NCI-H2107 treated with DMSO at 0.1 percent for 48 hours (cell line): ENCODE results near the gene PODNL1.
"Not testable (repeated sequence)": the region's sequence is repeated elsewhere in the genome, so short reads cannot be mapped to it uniquely, and the experiment has no call there.

Source experiments
- DNase-seq: peaks from one replicate; lab custom pipeline; 2025; ENCODE audit not compliant: unreplicated experiment; lab: John Stamatoyannopoulos, UW

The PODNL1 gene

DNA sequence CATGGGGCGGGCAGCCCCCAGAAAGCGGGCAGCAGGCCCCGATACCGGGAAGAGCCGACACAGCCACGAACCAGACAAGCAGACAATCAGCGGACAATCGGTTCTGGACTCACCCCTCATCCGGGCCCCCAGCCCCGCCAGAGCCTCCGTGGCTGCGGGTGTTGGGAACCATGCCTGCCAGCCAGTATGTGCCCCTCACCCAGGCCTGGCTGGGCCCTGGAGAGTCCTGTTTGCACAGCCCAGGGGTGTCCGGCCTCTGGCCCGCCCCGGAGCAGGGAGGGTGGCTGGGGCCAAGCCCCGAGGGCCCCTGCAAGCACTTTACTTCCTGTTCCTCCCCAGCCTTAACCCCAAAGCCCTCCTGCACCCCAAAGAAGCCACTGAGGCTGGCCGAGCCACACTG lies 7.8 kb downstream of the PODNL1 start:
- no peak for DNase-seq

DNA sequence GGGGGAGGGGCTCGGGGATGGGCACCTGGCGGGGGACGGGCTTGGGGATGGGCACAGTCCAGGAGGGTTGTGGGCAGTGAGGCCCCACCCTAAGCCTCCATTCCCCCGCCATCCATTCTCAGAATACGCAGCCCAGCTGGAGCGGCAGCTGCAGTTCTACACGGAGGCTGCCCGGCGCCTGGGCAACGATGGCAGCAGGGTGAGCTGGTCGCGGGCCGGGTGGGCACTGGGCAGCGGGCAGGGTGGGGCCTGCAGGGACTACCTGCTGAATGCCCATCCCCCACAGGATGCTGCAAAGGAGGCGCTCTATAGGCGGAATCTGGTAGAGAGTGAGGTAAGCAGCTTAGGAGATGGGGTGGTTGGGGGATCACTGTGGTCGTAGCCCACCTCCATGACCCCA lies 8.3 kb downstream of the PODNL1 start:
- DNase-seq, result no peak

DNA sequence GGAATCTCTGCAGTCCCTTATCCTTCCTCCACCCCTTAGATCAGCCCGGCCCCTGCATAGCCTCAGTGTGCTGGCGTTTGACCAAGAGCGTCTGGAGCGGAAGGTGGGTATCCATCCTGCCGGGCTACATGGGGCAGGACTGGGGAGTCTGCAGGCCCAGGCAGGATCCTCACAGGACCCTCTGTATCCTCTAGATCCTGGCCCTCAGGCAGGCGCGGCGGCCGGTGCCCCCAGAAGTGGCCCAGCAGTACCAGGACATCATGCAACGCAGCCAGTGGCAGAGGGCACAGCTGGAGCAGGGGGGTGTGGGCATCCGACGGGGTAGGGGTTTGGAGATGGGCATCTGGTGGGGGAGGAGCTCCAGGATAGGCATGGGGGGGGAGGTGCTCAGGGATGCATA lies 8.9 kb downstream of the PODNL1 start:
- DNase-seq, result no peak

DNA sequence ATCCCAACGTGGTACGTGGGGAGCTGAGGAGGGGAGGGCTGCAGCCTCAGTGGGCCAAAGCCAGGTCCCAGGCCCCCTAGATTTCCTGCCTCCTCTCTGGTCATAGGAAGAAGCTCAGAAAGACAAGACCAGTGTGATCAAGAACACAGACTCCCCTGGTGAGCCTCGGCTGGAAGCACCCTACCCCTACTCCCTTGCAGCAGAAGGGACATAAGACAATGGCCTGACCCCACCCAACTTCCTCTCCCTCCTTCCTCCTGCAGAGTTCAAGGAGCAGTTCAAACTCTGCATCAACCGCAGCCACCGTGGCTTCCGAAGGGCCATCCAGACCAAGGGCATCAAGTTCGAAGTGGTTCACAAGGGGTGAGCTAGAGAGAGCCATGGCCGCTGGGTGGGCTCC lies 11.5 kb downstream of the PODNL1 start:
- no peak for DNase-seq

DNA sequence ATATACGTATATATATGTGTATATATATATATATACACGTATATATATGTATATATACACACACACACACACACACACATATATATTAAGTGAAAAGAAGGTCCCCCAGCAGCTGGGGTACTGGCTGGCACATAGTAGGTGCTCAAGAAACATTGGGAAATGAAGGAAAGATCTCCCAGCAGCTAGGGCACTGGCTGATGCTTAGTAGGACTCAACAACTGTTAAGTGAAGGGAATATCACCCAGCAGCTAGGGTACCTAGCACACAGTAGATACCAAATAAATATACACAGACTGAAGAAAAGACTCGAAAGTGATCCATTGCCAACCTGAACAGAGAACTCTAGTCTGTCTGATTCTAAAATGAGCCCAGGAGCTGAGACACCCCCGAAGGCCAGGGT lies 12.2 kb downstream of the PODNL1 start:
- no peak for DNase-seq

DNA sequence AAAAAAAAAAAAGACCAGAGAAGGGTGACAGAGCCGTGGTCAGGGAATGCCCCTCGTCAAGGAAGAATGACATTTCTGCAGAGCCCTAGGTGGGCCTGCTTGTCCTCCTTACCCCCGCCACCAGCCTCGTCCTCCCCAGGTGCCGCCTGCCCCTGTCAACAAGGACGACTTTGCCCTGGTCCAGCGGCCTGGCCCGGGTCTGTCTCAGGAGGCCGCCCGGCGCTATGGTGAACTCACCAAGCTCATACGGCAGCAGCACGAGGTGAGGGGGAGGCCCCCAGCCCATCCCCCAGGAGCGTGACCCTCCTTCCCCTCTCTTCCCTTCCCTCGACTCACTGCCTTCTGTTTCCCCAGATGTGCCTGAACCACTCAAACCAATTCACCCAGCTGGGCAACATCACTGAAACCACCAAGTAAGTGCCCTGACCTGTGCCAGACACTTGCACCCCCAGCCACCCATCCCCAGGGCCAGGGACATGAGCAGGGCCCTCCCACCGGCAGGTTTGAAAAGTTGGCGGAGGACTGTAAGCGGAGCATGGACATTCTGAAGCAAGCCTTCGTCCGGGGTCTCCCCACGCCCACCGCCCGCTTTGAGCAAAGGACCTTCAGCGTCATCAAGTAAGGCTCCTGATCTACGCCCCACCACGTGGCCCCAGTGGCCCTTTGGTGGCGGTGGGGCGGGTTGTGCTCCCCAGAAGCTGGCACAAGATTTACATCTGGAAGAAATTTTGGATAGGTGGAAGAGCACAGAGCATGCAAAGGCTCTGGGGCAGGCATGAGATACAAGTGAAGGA lies 14.8 kb downstream of the PODNL1 start:
- no peak for DNase-seq

DNA sequence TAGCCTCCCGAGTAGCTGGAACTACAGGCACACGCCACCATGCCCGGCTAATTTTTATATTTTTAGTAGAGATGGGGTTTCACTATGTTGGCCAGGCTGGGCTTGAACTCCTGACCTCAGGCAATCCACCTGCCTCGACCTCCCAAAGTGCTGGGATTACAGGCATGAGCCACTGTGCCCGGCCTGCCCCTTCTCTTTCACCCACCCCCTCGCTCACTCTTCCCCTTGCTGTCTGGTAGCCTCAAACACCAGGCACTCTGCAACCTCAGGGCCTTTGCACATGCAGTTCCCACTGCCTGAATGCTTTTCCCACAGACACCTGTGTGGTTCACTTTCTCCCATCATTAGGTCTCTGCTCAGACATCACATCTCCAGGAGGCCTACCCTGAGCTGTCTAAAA lies 16.1 kb downstream of the PODNL1 start:
- DNase-seq, result not testable (repeated sequence)

DNA sequence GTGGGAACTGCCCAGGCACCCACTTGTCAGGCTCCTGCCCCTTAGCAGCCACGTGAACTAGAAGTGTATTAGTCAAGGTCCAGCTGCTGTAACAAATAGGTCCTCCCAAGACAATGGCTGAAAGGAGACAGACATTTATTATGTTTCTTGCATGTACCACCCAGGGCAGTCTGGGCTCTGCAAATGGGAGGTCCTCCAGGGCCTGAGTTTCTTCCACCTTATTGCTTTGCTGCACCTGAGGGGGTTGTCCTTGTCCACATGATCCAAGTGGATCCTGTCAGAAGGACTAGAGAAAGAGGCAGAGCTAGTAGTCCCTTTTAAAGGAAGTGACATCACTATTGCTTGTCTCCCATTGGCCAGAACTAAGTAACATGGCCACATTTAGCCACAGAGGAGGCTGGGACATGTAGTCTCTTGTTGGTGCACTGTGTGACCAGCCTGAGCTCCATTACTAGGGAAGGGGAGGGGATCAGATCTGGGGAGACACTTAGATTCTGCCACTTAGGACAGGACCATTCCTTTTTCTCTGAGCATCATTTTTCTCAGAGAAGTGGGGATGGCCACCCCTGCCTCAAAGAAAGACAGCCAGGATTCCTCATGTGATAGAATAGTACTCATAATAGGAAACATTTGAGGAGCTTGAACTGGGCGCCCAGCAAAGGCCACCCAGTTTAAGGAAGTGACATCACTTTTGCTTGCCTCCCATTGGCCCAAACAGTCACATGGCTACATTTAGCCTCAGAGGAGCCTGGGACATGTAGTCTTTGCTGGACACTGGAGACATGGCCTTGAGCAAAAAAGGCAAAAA lies 17.1 kb downstream of the PODNL1 start:
- no peak for DNase-seq

DNA sequence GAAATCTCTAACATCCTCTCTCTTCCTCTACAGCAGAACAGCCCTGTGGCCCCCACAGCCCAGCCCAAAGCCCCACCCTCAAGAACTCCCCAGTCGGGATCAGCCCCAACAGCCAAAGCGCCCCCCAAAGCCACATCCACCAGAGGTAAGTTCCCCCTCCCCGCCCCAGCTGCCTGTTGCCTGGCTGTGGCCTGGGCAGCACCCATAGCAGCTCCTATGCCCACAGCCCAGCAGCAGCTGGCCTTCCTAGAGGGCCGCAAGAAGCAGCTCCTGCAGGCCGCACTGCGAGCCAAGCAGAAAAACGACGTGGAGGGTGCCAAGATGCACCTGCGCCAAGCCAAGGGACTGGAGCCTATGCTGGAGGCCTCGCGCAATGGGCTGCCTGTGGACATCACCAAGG lies 17.7 kb downstream of the PODNL1 start:
- no peak for DNase-seq

DNA sequence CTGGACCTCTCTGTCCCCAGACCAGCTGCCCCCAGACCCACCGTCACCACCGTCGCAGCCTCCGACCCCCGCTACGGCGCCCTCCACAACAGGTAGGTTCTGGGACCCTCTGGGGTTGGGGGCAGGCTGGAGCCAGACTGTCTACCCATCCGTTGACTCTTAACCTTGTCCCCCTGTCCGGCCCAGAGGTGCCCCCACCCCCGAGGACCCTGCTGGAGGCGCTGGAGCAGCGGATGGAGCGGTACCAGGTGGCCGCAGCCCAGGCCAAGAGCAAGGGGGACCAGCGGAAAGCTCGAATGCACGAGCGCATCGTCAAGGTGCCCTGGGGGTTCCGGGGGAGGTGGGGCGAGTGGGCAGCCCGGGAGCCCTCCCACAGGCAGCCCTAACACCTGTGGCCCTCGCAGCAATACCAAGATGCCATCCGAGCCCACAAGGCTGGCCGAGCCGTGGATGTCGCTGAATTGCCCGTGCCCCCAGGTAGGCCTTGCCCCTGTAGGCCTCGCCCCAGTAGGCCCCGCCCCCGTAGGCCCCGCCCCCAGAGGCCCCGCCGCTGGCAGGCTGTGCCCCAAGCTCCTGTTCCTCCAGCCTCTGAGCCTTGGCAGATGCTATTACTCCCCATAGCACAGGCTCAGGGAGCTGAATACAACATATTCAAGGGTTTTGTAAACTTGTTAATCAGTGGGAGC lies 19.3 kb downstream of the PODNL1 start:
- no peak for DNase-seq

DNA sequence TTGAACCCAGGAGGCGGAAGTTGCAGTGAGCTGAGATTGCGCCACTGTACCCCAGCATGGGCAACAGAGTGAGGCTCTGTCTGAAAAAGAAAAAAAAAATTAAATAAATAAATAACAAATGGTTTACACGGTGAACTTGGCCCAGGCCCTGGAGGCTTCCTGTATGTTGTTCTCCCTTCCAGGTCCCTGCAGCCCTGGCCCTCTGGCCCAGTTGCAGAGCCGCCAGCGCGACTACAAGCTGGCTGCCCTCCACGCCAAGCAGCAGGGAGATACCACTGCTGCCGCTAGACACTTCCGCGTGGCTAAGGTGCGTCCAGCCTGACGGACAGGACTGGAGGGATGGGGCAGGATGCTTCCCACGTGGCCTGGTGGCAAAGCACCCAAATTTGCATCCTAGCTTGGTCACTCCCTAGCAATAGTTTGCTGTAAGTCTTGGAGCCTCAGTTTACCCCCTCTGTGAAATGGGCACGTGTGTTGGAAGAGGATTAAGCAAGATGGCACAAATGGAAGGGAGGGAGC lies 20.3 kb downstream of the PODNL1 start:
- no peak for DNase-seq

DNA sequence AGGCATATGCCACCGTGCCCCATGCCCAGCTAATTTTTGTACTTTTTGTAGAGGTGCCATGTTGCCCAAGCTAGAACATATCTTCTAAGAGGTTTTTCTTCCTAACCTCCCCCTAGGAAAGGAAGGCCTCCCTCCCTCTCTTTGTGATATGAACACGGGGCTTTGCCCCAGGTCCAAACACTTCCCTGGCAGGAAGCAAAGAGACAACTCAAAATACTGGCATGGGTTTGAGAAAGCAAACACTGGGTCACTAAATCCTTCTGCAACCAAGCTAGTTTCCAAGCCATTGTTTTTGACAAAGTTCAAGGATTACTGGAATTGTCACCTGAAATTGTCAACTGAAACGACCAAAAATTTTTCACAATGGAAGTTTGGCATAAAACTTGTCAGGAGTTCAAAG lies 23.4 kb downstream of the PODNL1 start:
- DNase-seq, result no peak

DNA sequence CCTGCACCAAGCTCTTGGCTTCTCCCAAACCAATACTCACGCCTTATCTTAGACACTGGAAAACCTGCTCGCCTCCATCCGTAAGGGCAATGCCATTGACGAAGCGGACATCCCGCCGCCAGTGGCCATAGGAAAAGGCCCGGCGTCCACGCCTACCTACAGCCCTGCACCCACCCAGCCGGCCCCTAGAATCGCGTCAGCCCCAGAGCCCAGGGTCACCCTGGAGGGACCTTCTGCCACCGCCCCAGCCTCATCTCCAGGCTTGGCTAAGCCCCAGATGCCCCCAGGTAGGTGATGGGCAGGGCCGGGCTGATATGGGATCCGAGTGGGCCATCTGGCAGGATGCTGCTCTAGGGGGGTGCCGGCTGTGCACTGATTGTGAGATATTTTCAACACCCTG lies 24.9 kb downstream of the PODNL1 start:
- DNase-seq, result no peak

DNA sequence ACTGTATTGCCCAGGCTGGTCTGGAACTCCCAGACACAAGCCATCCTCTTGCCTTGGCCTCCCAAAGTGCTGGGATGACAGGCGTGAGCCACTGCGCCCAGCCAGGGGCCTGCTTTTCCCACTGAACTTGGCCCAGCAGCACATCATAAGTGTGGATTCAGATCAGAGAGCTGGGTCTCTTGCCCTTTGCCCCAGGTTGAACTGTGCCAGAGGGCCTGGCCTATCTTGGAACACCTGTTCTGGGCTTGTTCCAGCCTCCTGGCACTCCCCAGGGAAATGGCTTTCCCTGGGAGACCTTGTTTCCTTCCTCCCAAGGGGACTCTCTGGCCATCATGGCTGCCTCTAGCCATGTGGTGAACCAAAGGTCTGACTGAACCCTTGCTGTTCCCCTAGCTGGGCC lies 28.8 kb downstream of the PODNL1 start:
- DNase-seq, result no peak

DNA sequence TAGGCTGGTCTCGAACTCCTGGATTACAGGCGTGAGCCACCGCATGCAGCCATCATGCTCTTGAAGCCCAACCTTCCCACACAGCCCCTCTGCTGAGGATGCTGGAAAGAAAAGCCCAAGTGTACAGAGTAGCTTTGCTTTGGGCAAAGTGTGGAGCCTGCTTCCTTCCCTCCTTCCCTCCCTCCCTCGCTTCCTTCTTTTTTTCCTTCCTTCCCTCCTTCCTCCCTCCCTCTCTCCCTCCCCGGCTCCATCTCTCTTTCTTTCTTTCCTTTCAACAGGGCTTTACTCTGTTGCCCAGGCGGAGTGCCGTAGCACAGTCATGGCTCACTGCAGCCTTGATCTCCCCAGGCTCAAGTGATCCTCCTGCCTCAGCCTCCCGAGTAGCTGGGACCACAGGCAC lies 29.5 kb downstream of the PODNL1 start:
- no peak for DNase-seq

DNA sequence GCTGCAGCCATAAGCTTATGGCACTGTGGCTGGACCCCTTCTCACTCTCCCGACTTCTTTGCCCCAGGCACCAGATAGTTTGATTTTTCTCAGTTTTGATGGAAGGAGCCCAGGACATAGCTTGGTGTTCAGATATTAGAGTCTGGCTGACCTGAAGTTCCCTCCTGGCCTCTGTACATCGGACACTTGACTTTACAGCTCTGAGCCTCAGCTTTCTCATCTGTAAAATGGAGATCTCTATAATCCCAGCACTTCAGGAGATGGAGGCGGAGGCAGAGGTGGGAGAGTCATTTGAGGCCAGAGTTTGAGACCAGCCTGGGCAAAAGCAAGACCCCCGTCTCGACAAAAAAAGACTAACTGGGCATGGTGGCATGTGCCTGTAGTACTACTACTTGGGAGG lies 31.3 kb downstream of the PODNL1 start:
- no peak for DNase-seq

DNA sequence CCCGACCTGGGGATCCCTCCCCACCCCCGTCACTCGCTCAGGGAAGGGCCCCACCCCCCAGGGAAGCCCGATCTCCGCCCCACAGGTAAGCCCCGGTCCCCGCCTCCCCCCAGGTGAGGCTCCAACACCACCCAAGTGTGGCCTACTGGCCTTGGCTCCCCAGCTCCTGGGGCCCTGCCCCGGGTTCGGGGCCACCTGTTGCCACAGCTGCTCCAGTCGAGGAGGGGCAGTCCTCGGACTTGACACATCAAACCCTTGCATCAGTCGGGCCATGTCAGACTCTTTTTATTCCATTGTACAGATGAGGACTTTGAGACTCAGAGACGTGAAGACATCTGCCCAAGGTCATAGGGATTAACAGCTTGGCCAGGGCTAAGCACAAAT lies 31.7 kb downstream of the PODNL1 start:
- no peak for DNase-seq

DNA sequence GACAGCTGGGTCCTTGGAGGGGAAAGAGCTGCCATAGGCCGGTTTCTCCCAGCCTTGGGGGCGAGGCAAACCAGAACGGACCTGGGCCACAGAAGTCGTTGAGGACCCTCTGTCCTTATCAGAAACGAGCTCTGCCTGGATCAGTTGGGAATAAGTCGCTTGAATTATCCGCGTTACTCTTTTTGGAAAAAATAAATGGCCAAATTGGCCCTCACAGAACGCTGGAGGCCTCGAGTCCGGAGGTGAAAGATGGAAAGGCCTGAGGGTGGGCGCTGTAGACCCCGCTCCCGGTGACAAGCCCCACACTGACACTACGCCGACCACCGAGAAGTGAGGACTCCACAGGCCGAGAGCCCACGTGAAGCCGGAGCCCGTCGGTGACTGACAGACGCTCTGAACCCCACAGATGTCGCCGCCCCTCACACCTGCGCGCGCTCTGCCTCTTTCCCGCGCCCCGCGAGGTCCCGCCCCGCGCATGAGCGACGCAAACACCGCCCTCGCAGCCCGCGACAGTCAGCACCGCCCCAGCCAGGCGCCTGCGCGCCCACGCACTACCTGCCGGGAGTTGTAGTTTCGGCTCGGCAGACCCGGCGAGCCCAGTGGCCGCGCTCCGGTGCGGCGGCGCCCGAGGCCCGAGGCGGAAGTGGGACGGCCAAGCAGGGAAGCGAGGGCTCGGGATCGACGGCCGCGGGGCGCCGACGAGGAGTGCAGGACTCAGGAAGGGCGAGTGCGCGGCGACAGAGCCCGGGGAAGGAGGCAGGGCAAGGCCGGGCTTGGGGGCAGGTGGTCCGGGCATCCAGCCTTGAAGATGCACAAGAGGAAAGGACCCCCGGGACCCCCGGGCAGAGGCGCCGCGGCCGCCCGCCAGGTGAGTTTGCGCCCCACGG lies 32.3 kb downstream of the PODNL1 start, which contains the start of the genes BRME1 and CC2D1A:
Gene BRME1, minus strand, starts transcription at position 484 of the 887 bp plus-strand sequence. CDS start 1,225 bp downstream, outside the sequence.
Gene CC2D1A, plus strand, starts transcription at position 568 of the 887 bp plus-strand sequence. Its CDS starts 241 bp downstream, at position 809.
- DNase-seq, result peak; percentile 20

DNA sequence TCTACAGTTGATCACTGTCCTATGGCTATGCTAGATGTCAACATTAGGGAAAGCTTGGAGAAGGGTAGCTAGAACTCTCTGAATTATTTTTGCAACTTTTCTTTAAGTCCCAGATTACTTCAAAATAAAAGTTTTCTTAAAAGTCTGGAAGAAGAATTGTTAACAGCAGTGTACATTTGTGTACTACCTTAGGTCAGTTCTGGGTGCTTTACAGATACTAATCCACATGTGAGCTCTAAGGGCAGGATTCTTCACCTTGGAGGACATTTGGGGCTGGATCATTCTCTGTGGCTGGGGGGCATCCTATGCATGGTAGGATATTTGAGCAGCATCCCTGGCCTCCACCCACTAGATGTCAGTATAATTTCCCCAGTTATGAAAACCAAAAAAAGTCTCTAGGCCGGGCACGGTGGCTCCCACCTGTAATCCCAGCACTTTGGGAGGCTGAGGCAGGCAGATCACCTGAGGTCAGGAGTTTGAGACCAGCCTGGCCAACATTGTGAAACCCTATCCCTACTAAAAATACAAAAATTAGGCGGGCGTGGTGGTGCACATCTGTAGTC lies 35.1 kb downstream of the PODNL1 start:
- DNase-seq, result no peak

DNA sequence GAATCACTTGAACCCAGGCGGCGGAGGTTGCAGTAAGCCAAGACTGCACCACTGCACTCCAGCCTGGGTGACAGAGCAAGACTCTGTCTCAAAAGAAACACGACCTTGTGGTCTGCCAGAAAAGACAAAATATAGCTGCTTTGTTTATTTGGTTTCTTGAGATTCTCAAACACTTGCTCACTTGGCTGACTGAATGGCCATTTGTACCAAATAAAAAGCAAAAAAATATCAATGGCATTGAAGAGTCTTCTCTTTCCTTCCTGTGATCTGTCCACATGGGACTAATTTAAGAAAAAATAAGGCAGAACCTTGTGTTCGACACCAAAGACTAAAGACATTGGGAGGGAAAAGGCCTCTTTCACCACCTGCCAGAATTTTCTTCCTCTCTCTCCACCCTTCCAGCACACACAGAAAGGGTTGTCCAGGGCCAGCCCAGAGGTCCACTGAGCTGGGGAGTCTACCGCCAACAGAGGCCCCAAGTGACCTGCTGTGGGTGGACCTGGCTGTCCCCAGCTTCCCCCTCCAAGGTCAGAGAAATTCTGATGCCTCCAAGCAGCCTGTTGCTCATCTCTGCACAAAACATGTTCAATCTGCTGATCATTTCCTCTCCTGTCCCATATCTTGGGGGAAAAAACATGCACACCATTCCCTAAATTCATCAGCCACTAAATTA lies 38.2 kb downstream of the PODNL1 start:
- no peak for DNase-seq
